AG20443 (cell line): ENCODE measurements around the gene PTPRN2.
"Not testable (repeated sequence)": the region's sequence is repeated elsewhere in the genome, so short reads cannot be mapped to it uniquely, and the experiment has no call there.

ENCODE experiments used
- DNase-seq: peaks from one replicate; pipeline ENCODE4 v3.0.0; 2012; ENCODE audit warnings: low spot score, mixed read lengths

PTPRN2 gene

DNA sequence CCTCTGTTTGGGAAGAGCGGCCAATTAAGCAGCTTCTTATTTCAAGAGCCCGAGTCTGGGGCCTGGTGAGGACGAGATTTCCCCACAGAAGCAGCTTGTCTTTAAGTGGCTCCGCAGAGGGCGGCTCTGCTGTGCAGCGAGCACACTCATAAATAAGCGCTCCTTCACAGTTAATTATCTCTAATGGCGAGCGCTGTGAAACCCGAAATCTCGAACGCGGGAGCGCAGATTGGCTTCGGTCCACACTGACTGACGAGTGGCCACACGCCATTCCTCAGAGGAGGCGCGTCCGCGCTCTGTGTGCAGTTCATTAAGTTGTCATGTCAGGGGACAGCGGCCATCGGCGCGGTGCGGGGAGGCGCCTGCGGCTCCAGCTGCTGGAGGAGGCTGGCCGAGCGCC lies 689.9 kb downstream of the PTPRN2 start:
- no peak for DNase-seq

DNA sequence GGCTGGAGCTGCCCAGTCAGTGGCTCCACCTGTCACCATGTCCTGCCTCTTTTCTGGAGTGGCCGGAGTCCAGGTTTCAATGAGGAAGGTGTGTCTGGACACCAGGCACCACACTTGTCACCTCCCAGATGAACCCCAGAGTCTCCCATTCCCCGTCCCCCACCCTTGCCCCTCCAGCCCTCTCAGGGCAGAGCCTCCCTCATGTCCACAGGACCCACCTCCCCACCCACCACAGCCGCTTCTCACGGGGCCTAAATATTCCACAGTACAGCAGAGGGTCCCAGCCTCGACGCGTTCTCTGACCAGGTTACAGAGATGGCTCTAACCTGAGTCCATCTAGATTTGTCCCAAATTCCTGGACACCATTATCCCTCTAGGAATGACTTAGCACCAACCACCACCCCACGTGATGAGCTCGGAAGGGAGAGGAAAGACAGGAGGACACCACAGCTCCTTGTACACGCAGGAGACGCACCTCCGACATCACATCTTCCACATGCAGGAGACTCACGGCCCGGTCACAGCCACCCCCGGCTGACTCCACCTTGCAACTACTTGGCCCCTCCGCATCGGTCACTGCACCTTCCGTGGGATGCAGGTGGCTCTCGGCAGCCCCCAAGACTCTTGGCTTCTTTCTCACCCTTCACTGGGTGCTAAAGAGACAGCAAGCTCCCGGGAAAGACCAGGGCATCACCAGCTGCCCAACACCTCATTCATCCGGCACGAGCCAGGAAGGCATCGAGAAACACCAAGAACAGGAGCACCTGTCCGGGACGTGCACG lies 690.7 kb downstream of the PTPRN2 start:
- no peak for DNase-seq

DNA sequence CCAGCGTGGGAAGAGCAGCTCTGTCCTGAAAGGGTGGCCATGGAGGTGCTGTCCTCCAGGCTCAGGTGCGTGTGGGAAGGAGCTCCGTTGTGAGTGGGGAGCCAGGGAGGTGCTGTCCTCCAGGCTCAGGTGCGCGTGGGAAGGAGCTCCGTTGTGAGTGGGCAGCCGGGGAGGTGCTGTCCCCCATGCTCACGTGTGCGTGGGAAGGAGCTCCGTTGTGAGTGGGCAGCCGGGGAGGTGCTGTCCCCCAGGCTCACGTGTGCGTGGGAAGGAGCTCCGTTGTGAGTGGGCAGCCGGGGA lies 691.3 kb downstream of the PTPRN2 start:
- not testable (repeated sequence) for DNase-seq

DNA sequence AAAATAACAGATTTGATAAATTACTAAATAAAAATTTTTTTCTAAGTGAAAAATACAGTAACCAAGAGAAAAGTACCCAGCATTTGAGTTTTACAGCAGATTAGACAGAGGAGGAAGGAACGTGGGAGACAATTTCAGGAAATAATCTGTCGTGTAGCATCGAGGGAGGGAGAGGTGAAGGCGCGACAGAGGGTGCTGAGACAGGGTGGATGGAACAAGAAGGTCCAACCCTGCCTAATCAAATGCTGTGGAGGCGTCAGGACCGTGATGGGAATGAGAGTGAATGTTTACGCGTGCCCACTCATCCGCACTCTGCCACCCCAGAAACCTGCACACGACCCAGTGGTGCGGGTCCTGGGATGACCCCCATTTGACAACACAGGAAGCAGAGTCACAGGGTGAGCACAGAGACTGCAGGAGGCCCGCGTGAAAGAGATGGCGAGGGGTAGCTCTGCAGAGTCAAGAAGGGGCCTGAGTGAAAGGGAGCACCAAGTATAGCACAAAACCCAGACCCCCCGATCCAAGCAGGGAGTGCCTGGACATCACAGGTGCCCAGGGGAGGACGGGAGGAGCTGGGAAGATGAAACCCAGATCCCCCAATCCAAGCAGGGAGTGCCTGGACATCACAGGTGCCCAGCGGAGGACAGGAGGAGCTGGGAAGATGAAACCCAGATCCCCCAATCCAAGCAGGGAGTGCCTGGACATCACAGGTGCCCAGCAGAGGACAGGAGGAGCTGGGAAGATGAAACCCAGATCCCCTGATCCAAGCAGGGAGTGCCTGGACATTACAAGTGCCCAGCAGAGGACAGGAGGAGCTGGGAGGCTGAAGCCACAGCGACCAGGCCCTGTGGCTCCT lies 691.9 kb downstream of the PTPRN2 start:
- no peak for DNase-seq

DNA sequence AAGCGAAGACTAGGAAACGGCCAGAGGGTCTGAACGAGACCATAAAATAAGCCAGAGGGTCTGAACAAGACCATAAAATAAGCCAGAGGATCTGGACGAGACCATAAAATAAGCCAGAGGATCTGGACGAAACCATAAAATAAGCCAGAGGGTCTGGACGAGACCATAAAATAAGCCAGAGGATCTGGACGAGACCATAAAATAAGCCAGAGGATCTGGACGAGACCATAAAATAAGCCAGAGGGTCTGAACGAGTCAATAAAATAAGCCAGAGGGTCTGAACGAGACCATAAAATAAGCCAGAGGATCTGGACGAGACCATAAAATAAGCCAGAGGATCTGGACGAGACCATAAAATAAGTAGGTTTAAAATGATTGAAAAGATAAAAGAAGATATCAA lies 692.5 kb downstream of the PTPRN2 start:
- not testable (repeated sequence) for DNase-seq

DNA sequence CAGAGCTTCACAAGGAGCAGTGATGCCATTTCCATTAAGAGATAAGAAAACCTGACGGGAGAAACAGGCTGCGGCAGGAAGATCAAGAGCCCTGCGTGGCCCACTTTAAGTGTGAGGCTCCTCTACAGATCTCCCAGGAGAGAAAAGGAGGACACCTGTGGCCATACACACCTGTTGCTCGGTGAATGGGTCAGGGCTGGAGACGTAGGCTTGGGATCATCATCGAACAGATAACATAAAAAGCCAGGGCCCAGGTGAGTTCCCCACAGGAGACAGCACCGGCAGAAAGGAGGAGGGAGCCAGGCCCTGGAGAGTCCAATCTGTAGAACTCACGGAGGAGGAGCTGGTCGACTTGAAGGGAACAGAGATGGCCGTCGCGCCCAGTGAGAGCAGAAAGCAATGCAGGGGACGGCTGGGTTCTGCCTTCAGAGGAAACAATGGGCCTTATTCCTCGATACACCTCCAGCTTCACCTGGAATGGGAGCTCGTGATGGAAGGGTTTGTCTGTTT lies 694.0 kb downstream of the PTPRN2 start:
- DNase-seq = no peak

DNA sequence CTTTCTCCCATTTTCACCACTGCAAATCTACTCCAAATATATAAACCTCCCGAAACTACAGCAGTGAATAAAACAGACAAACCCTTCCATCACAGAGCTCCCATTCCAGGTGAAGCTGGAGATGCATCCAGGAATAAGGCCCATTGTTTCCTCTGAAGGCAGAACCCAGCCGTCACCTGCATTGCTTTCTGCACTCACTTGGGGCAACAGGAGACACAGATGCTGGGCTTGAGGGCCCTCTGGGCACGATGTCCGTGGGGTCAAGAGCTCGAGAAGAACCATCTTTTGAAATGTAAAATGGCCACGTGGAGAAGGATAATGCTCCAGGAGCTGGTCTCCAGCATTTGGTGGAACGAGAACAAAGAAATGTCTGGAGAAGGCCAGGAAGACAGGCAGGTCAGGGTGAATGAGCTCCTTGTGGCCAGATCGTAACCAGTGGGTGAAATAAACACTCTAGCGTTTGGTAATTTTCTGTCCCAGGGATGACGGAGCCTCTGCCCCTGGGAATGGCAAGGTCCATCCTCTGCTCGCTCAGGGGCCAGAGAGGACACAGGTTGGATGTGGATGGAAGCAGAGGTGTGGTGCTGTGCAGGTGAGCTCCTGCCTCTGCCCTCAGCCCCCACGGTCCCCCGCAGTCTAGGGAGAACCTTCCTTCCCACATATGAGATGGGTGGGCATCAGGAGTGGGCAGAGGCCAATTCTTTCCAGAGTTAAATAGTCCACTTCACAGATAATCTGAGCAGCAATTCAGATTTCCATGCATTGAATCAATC lies 694.7 kb downstream of the PTPRN2 start:
- DNase-seq = no peak

DNA sequence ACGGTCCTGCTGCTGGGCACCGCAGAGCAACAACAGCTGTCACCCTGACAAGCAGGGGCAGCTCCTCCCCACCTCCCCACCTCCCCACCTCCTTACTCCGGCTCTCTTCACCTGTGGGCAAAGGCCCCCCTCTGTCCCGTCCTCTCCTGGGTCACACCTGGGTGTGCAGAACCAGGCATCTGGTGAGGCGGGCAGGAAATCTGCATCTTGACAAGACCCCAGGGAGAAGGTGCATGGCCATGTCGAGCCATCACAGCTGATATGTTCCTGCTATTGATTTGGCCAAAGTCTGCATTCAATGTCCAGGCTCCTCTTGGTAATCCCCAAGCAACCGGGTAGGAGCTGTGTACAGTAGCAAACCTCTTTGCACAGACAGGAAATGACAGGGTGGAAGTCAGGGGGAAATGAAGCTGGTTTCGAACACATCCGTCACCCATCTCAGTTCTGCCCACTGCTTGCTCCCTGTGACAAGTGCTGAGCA lies 696.7 kb downstream of the PTPRN2 start:
- DNase-seq = no peak

DNA sequence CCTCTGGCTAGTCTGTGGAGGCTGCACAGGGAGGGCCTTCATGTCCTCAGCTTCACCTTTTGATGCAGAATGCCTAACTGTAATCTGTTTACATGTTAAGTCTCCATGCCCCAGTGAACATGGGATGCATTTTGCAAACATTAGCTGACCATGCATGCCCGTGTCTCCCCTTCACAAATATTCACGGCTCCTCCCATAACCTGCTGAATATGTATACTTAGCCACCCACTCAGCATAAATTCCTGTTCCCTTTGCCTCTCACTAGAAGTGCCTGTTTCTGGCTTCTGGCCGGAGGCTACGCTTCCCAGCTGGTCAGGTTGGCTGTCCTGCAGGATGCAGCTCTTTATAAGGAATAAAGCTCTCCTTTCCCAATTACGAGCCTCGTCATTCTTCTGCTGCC lies 698.1 kb downstream of the PTPRN2 start:
- DNase-seq = no peak

DNA sequence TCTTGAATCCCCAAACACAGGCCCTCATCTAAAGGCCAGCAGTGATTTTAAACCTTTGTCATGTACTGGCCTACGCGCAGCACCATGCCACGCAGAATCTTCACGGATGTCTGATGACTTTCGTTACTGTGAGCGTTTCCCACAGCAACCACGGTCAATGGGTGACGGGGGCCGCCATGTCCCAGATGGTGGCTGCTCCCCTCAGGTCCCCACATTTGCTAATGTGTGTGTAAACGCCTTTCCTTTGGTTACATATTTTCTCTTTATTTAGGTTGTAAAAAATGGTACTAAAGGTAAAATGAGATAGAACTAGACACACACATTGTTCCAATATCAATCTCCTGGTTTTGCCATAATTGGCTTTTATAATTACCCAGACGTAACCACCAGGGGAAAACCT lies 699.0 kb downstream of the PTPRN2 start:
- no peak for DNase-seq

DNA sequence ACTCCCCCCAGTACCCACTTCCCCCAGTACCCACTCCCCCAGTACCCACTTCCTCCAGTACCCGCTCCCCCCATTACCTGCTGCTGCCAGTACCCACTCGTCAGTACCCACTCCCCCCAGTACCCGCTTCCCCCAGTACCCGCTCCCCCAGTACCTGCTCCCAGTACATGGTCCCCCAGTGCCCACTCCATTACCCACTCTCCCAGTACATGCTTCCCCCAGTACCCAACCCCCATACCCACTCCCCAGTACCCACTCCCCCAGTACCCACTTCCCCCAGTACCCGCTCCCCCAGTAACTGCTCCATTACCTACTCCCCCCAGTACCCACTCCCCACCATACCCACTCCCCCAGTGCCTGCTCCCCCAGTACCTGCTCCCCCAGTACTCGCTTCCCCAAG lies 700.2 kb downstream of the PTPRN2 start:
- no peak for DNase-seq

DNA sequence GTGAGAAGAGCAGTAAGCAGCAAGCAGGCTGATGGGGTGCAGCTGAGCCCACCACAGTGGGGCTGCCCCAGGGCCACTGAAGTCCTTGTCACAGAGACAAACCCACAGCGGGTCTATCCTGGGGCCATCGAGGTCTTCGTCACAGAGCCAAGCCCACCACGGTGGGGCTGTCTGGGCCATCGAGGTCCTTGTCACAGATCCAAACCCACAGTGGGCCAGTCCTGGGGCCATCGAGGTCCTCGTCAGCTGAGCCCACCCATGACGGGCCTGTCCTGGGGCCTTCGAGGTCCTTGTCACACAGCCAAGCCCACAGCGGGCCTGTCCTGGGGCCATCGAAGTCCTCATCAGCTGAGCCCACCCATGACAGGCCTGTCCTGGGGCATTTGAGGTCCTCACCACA lies 700.9 kb downstream of the PTPRN2 start:
- no peak for DNase-seq

DNA sequence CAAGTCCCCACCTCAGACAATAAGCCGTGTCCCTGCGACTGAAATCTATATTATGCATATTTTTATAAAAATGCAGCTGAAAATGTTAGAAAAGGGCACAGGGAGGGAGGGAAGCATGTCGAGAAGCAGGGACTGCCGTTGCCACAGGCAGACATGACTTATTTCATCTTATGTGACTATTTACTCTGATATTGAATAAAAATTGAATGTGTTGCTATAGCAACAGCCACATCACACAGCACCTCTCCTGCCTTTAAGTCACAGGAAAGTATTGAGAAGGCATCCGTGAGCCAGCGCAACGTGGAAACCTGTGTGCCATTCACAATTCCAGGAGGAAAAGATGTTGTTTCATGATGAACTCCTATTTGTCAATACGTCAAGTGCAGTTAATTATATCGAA lies 701.4 kb downstream of the PTPRN2 start:
- DNase-seq = no peak

DNA sequence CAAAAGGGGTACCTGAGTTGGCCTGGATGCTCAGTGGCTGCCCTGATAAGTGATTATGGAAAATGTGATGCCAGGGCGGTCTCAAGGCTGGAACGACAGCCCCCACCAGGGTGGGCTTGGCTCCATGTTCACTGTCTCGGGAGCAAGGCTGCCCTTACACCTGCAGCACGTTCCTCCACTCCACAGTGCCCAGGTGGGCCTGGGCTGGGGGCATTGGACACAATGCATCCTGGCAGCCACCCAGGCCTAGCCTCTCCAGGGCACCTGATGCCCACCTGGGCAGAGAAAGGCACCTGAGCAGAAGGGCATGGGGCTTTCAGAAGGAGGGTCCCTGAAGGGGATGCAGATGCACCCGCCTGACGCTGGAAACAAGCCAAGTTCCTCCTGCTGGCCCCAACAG lies 702.5 kb downstream of the PTPRN2 start:
- DNase-seq = no peak

DNA sequence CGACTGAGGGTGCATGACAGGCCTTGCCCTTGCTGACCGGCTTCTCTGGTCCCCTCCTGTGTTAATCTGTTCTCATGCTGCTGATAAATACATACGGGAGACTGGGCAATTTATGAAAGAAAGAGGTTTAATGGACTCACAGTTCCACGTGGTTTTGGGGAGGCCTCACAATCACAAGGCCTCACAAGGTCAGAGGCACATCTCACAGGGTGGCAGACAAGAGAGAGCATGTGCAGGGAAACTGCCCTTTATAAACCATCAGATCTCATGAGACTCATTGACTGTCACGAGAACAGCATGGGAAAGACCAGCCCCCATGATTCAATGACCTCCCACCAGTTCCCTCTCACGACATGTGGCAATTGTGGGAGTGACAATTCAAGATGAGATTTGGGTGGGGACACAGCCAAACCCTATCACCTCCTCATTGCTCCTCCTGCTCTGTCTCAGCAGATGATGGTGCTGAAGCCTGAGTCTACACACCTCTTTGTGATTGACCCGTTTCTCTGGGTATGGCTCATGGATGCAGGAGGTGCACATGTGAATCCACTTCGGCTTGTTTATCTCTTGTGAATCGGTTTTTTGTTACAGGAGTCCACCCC lies 703.1 kb downstream of the PTPRN2 start:
- no peak for DNase-seq

DNA sequence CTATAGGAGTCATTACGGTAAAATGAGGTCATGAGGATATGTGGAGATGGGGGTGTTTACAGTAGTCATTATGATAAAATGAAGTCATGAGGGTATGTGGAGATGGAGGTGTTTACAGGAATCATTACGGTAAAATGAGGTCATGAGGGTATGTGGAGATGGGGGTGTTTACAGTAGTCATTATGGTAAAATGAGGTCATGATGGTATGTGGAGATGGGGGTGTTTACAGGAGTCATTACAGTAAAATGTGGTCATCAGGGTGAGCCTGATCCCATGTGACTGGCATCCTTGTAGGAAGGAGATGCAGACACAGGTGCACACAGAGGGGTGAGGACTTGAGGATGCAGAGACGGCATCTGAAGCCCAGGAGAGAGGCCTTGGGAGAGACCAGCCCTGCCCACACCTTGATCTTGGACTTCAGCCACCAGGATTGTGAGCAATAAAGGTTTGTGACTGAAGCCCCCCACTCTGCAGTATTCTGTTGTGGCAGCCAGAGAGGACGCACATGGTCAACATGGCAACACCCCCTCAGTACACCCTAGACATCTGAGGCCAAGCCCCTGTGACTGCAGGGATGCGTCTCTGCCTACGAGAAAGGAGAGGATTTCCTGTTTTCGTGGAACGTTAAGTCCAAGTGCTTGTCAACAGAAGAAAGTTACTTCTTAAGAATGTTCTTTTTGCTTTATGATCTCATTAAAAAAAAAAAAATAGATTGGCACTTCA lies 706.4 kb downstream of the PTPRN2 start:
- DNase-seq = no peak

DNA sequence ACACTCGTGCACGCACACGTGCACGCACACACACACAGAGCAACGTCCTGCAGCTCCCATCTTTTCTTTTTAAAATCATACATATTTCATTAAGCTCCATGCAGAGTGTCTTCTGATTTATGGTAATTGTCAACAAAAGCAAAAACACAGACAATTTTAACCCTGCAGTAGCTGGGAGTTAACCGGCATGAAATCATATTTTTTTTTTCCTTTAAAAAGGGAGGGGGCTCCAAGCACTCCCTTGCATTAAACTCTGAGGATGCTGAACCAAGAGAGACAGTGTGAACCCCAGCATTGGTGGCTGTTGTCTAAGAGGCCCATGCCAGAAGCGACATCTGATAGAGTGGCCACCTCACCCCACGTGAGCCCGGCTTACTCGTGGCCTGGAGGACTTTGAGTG lies 708.2 kb downstream of the PTPRN2 start:
- DNase-seq = no peak

DNA sequence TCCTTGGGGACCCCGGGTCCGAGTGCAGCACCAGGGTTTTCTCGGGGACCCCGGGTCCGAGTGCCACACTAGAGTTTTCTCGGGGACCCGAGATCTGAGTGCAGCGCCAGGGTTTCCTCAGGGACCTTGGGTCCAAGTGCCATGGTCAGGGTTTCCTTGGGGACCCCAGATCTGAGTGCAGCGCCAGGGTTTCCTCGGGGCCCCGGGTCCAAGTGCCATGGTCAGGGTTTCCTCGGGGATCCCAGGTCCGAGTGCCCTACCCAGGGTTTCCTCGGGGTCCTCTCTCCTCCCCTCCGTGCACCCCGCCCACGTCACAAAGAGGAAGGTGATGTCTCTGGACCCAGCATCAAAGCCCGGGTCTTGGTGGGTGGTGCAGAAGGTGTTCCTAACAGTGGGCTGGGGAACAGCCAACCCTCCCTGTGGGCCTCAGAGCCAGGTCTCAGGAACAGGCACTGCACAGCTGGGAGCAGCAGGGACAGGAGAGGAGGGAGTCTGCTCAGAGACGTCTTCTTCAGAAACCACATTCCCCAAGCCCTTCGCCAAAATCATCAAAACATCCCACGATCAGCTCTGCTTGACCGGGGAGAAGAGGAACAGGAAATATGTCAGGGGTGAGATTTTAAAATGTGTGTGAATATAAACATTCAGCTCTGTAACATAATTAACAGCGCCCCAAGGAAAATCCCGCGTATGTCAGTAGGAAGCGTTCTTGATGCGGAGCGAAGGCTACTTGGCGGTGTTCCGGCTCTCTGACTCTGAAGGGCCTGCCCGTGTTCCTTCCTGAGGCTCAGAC lies 710.1 kb downstream of the PTPRN2 start:
- DNase-seq = no peak

DNA sequence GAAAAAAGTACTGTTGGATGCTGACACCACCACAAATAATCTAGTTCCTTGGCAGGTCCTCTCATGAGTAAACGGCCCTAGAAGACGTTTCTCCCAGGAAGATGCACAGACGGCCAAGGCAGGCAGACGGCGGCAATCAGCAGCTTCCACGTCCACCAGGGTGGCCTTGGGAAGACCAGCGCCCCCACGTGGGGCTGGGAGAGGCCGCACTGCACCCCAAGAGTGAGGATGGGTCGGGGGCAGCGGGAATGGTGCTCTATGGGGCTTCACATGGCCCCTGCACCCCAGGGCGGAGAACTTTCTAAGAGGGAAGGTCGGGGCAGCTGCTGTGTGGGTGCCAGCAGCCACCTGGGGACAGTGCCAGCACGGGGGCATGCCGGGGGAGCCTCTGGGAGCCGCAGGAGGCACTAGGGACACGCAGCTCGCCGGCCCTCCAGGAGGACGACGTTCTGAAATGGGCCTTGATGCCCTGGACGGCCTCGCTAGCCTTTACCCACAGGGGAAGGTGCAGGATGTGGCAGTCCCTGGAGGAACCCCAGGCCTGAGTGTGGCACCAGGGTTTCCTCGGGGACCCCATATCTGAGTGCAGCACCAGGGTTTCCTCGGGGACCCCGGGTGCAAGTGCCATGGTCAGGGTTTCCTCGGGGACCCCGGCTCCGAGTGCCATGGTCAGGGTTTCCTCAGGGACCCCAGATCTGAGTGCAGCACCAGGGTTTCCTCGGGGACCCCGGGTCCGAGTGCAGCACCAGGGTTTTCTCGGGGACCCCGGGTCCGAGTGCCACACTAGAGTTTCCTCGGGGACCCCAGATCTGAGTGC lies 710.9 kb downstream of the PTPRN2 start:
- DNase-seq = no peak
